Measurements from ENCODE around the gene CHCHD1. TPM values are rescaled to one million over a fixed set of nuclear protein-coding genes. Genes with fewer than 3 reads are reported as not detected.
A peak's percentile ranks its signal among the peaks of the same experiment; 100 is the strongest.

The CHCHD1 gene
- total RNA-seq (2022) (13.1 and 19.5 TPM in 2 replicates), Bru-seq, nascent RNA (percentile 77 among the genes with signal in this experiment), BruChase-seq, experiment 1, labeled RNA remaining after a 6-hour chase (percentile 74 among the genes with signal in this experiment), BruChase-seq, experiment 2, labeled RNA remaining after a 2-hour chase (percentile 79 among the genes with signal in this experiment)
- long read RNA-seq, transcript CHCHD1-201 (3 exons, 835 nt): major isoform, 31 of 33 reads
- long read RNA-seq, partial matches to known transcripts: 2 of 33 reads
- long read RNA-seq, other reads (novel, unspliced or antisense): 0 of 33 reads

GRCh38 chr10:73781879-73782748 is at the start of gene CHCHD1:
Gene CHCHD1 (plus strand): TSS chr10:73782048. CDS start chr10:73782076, 28 bp downstream.
- no peaks in the 10 kb centered on the region for H3K27me3 Mint-ChIP-seq (ENCODE audit: insufficient read depth, unreplicated experiment)
- intact Hi-C loops (cut with micrococcal nuclease): loop anchor here (1.0 kb wide), 1 partner anchor 10 kb away; a partner anchor contains a TSS
- no TSS peak for BruUV-seq (replicated peaks)
- H3K36me3 Mint-ChIP-seq (ENCODE audit: insufficient read depth, unreplicated experiment): peaks cover 54% of the 10 kb centered on the region
- no peaks in the 10 kb centered on the region for H3K9me3 Mint-ChIP-seq (ENCODE audit: unreplicated experiment)
- peaks cover 28% of the 10 kb centered on the region for H3K4me1 Mint-ChIP-seq (ENCODE audit: insufficient read depth, unreplicated experiment)
- peak within 1 kb of the TSS; percentile 99 for H3K27ac Mint-ChIP-seq (ENCODE audit: low read depth, unreplicated experiment)
- peak within 1 kb of the TSS; percentile 99 for H3K4me3 Mint-ChIP-seq (ENCODE audit: unreplicated experiment)
- TF ChIP-seq CTCF (IDR thresholded peaks at IDR 0.05; ENCODE audit: unreplicated experiment): no peak
- DNase-seq (ENCODE audit: unreplicated experiment): peak; percentile 86
- CTCF ChIA-PET: interaction anchor here (0.6 to 0.9 kb wide), 2 partner anchors 158 to 1156 kb away, joined by 3 read pairs; no protein-coding TSS in a partner anchor
- POLR2A ChIA-PET: interaction anchor here (0.6 to 9.9 kb wide), 17 partner anchors 8 to 369 kb away, joined by 3 to 202 read pairs (median 5); partner anchors contain the start of genes ADK, AP3M1, PPP3CB and SEC24C

- Mint-ChIP-seq H3K27me3 (ENCODE audit: insufficient read depth, unreplicated experiment) (no peaks in the 10 kb centered on the region), H3K4me3 (ENCODE audit: unreplicated experiment) (peak overlapping the region; percentile 41), H3K36me3 (ENCODE audit: insufficient read depth, unreplicated experiment) (peaks cover 30% of the 10 kb centered on the region), H3K9me3 (ENCODE audit: unreplicated experiment) (no peaks in the 10 kb centered on the region), H3K4me1 (ENCODE audit: insufficient read depth, unreplicated experiment) (peaks cover 6% of the 10 kb centered on the region), H3K27ac (ENCODE audit: low read depth, unreplicated experiment) (no peak overlapping the region)
- intact Hi-C loops (cut with micrococcal nuclease): loop anchor here (5.0 kb wide), 1 partner anchor 40 kb away; a partner anchor contains a TSS
- ChIA-PET CTCF (interaction anchor here (0.6 to 2.0 kb wide), 2 partner anchors 11 to 100 kb away, joined by 3 to 9 read pairs; partner anchors contain the start of gene SEC24C), POLR2A (interaction anchor here (3.8 to 7.1 kb wide), 4 partner anchors 11 to 239 kb away, joined by 23 to 195 read pairs (median 74); partner anchors contain the start of genes CHCHD1, PPP3CB, SEC24C and ZSWIM8)
- no peak for TF ChIP-seq CTCF (IDR thresholded peaks at IDR 0.05; ENCODE audit: unreplicated experiment)
- no peak for DNase-seq (ENCODE audit: unreplicated experiment)
- no TSS peak for BruUV-seq (replicated peaks)
Observed at GRCh38 chr10:73732426-73732825, 49.4 kb upstream of the CHCHD1 start.

GRCh38 chr10:73732931-73733623 is 48.8 kb upstream of the CHCHD1 start:
- no peak for DNase-seq (ENCODE audit: unreplicated experiment)
- no peaks in the 10 kb centered on the region for H3K27me3 Mint-ChIP-seq (ENCODE audit: insufficient read depth, unreplicated experiment)
- BruUV-seq (replicated peaks): no TSS peak
- ChIA-PET POLR2A (interaction anchor here (4.6 to 7.1 kb wide), 3 partner anchors 10 to 51 kb away, joined by 68 to 195 read pairs (median 79); partner anchors contain the start of genes CHCHD1, SEC24C and ZSWIM8), CTCF (interaction anchor here (0.5 kb wide), 1 partner anchor 62 kb away, joined by 3 read pairs; no protein-coding TSS in a partner anchor)
- H3K27ac Mint-ChIP-seq (ENCODE audit: low read depth, unreplicated experiment): no peak overlapping the region
- no peak overlapping the region for H3K4me3 Mint-ChIP-seq (ENCODE audit: unreplicated experiment)
- peaks cover 32% of the 10 kb centered on the region for H3K36me3 Mint-ChIP-seq (ENCODE audit: insufficient read depth, unreplicated experiment)
- peaks cover 6% of the 10 kb centered on the region for H3K4me1 Mint-ChIP-seq (ENCODE audit: insufficient read depth, unreplicated experiment)
- H3K9me3 Mint-ChIP-seq (ENCODE audit: unreplicated experiment): no peaks in the 10 kb centered on the region
- intact Hi-C loops (cut with micrococcal nuclease): loop anchor here (5.0 kb wide), 1 partner anchor 39 kb away; a partner anchor contains a TSS
- TF ChIP-seq CTCF (IDR thresholded peaks at IDR 0.05; ENCODE audit: unreplicated experiment): no peak
